ENCODE measurements around the gene MSH3. TPM values are rescaled to one million over a fixed set of nuclear protein-coding genes. Genes with fewer than 3 reads are reported as not detected.
"Not testable (repeated sequence)": the region's sequence is repeated elsewhere in the genome, so short reads cannot be mapped to it uniquely, and the experiment has no call there.

MSH3 gene
- polyA plus RNA-seq, 3 donors, result 4.5 to 9.9 (median 8.0) TPM

DNA sequence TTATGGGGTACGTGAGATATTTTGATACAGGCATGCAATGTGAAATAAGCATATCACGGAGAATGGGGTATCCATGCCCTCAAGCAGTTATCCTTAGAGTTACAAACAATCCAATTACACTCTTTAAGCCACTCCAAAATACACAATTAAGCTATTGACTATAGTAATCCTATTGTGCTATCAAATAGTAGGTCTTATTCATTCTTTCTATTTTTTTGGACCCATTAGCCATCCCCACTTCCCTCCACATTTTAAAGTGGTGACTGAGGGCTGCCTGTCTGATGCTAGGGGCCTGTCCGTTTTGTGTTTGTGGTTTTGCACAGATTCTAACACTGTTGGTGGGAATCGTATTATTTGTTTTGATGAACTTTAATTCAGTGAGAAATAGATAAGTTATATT, 130.0 kb downstream of the MSH3 start:
- H3K4me3 ChIP-seq (replicated peaks in 1 of 3; ENCODE audit: low read depth in 2 of 3, low read length in 3 of 3), result no peak overlapping the region
- TF ChIP-seq, protein P1, sequence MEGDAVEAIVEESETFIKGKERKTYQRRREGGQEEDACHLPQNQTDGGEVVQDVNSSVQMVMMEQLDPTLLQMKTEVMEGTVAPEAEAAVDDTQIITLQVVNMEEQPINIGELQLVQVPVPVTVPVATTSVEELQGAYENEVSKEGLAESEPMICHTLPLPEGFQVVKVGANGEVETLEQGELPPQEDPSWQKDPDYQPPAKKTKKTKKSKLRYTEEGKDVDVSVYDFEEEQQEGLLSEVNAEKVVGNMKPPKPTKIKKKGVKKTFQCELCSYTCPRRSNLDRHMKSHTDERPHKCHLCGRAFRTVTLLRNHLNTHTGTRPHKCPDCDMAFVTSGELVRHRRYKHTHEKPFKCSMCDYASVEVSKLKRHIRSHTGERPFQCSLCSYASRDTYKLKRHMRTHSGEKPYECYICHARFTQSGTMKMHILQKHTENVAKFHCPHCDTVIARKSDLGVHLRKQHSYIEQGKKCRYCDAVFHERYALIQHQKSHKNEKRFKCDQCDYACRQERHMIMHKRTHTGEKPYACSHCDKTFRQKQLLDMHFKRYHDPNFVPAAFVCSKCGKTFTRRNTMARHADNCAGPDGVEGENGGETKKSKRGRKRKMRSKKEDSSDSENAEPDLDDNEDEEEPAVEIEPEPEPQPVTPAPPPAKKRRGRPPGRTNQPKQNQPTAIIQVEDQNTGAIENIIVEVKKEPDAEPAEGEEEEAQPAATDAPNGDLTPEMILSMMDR (IDR thresholded peaks at IDR 0.05), result no peak
- H3K79me2 ChIP-seq (ENCODE audit: insufficient read depth, low read length), result no peaks in the 10 kb centered on the region
- H4K20me1 ChIP-seq (ENCODE audit: insufficient read depth, low read length), result no peaks in the 10 kb centered on the region
- intact Hi-C loops (cut with micrococcal nuclease), result no loop called here
- DNase-seq, result no peak
- H3K36me3 ChIP-seq (replicated peaks in 1 of 2; ENCODE audit: control insufficient read depth in 1 of 2, insufficient read depth in 2 of 2, low read length in 2 of 2), result peaks cover 40 to 64% of the 10 kb centered on the region in 2 donors
- H3K4me1 ChIP-seq (ENCODE audit: control insufficient read depth in 1 of 2, insufficient read depth in 2 of 2, low read length in 2 of 2), result no peaks in the 10 kb centered on the region
- no peak overlapping the region for H2AFZ ChIP-seq (ENCODE audit: insufficient read depth, low read depth, low read length, poor library complexity, severe bottlenecking)
- H3K4me2 ChIP-seq (replicated peaks; ENCODE audit: extremely low read depth, low read length, poor library complexity, severe bottlenecking), result no peak overlapping the region
- Mint-ChIP-seq H3K27me3 (ENCODE audit: low read depth in 3 of 3) (no peaks in the 10 kb centered on the region), H3K9me3 (peaks cover 0 to 8% (median 2%) of the 10 kb centered on the region in 7 donors), H3K4me1 (no peaks in the 10 kb centered on the region), H3K4me3 (no peak overlapping the region), H3K27ac (no peak overlapping the region), H3K36me3 (peaks cover 40 to 59% of the 10 kb centered on the region in 2 donors)
- no CpG with 5 or more reads among the region's 4 CpGs for WGBS (ENCODE audit: insufficient coverage)
- no peaks in the 10 kb centered on the region for H3K9me3 ChIP-seq (replicated peaks in 1 of 2; ENCODE audit: control insufficient read depth in 1 of 2, insufficient read depth in 1 of 2, low read length in 2 of 2)
- no peak overlapping the region for H3K9ac ChIP-seq (ENCODE audit: insufficient read depth, low read length, poor library complexity, severe bottlenecking)
- no peaks in the 10 kb centered on the region for H3K27me3 ChIP-seq (ENCODE audit: control insufficient read depth in 2 of 2, insufficient read depth in 2 of 2, low read length in 2 of 2)
- H3K27ac ChIP-seq (ENCODE audit: low read depth in 1 of 2, low read length in 2 of 2), result no peak overlapping the region

DNA sequence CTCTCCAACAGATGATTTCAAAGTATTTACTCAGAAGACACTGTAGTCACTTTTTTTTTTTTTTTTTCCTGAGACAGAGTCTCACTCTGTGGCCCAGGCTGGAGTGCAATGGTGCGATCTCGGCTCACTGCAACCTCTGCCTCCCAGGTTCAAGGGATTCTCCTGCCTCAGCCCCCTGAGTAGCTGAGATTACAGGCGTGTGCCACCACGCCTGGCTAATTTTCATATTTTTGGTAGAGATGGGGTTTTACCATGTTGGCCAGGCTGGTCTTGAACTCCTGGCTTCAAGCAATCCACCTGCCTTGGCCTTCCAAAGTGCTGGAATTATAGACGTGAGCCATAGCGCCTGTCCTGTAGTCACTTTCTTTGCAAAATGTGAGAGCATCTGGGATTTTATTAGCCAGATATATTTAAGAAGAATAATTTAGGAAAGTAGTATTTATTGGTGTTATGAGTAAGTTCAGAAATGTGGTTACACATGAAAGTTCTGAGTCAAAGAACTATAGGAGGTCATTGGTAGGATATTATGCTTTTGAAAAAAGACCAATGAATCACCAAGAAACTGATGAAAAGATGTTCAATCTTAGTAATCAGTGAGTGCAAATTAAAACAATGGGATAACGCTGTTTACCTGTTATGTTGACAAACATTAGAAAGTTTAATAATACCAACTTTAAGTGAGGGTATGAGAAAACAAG, 135.0 kb downstream of the MSH3 start:
- H3K4me3 Mint-ChIP-seq; H3K4me2 ChIP-seq (replicated peaks; ENCODE audit: extremely low read depth, low read length, poor library complexity, severe bottlenecking); H3K9ac ChIP-seq (ENCODE audit: insufficient read depth, low read length, poor library complexity, severe bottlenecking); intact Hi-C loops (cut with micrococcal nuclease); H3K27me3 ChIP-seq (ENCODE audit: control insufficient read depth in 2 of 2, insufficient read depth in 2 of 2, low read length in 2 of 2); H3K4me1 ChIP-seq (ENCODE audit: control insufficient read depth in 1 of 2, insufficient read depth in 2 of 2, low read length in 2 of 2); H3K27me3 Mint-ChIP-seq (ENCODE audit: low read depth in 3 of 3); H3K4me3 ChIP-seq (replicated peaks in 1 of 3; ENCODE audit: low read depth in 2 of 3, low read length in 3 of 3); H3K4me1 Mint-ChIP-seq; H2AFZ ChIP-seq (ENCODE audit: insufficient read depth, low read depth, low read length, poor library complexity, severe bottlenecking); DNase-seq; H3K27ac Mint-ChIP-seq; H3K9me3 ChIP-seq (replicated peaks in 1 of 2; ENCODE audit: control insufficient read depth in 1 of 2, insufficient read depth in 1 of 2, low read length in 2 of 2); H3K79me2 ChIP-seq (ENCODE audit: insufficient read depth, low read length); H3K27ac ChIP-seq (ENCODE audit: low read depth in 1 of 2, low read length in 2 of 2); H3K9me3 Mint-ChIP-seq; H4K20me1 ChIP-seq (ENCODE audit: insufficient read depth, low read length): not testable (repeated sequence)
- H3K36me3 Mint-ChIP-seq, result peaks cover 32 to 48% of the 10 kb centered on the region in 2 donors
- 100% methylated on average over 4 of the region's 7 CpGs for WGBS (ENCODE audit: insufficient coverage)
- peaks cover 51 to 72% of the 10 kb centered on the region in 2 donors for H3K36me3 ChIP-seq (replicated peaks in 1 of 2; ENCODE audit: control insufficient read depth in 1 of 2, insufficient read depth in 2 of 2, low read length in 2 of 2)
